Islet of Langerhans (tissue), 1 donor: Measurements from ENCODE around the gene RNF152.
A peak's percentile ranks its signal among the peaks of the same experiment; 100 is the strongest.

Experiments
- FAIRE-seq: peaks from one replicate; lab custom pipeline; 2011; peaks lifted over from hg19 to GRCh38; lab: Jason Lieb, UNC

Gene RNF152

GRCh38 chr18:61852496-61852895 lies 40.3 kb downstream of the RNF152 start:
- FAIRE-seq, result no peak

- FAIRE-seq, result no peak
Measured at GRCh38 chr18:61851940-61852451, 40.8 kb downstream of the RNF152 start.

- FAIRE-seq, result no peak
Measured at GRCh38 chr18:61851279-61851678, 41.5 kb downstream of the RNF152 start.

- no peak for FAIRE-seq
Measured at GRCh38 chr18:61850756-61851155, 42.1 kb downstream of the RNF152 start.

GRCh38 chr18:61847164-61847791 lies 45.5 kb downstream of the RNF152 start:
- no peak for FAIRE-seq

GRCh38 chr18:61845197-61845596 lies 47.6 kb downstream of the RNF152 start:
- no peak for FAIRE-seq

GRCh38 chr18:61844726-61845125 lies 48.1 kb downstream of the RNF152 start:
- FAIRE-seq, result no peak

- FAIRE-seq, result no peak
Measured at GRCh38 chr18:61842146-61842545, 50.7 kb downstream of the RNF152 start.

- no peak for FAIRE-seq
Measured at GRCh38 chr18:61841706-61842105, 51.1 kb downstream of the RNF152 start.

- FAIRE-seq, result no peak
Measured at GRCh38 chr18:61840324-61840723, 52.5 kb downstream of the RNF152 start.

- no peak for FAIRE-seq
Measured at GRCh38 chr18:61838521-61838920, 54.3 kb downstream of the RNF152 start.

- no peak for FAIRE-seq
Measured at GRCh38 chr18:61833978-61834377, 58.8 kb downstream of the RNF152 start.

GRCh38 chr18:61833387-61833786 lies 59.4 kb downstream of the RNF152 start:
- FAIRE-seq, result peak; percentile 24

GRCh38 chr18:61832858-61833257 lies 59.9 kb downstream of the RNF152 start:
- FAIRE-seq, result no peak

GRCh38 chr18:61831071-61831470 lies 61.7 kb downstream of the RNF152 start:
- FAIRE-seq, result no peak

- FAIRE-seq, result no peak
Measured at GRCh38 chr18:61829108-61829507, 63.7 kb downstream of the RNF152 start.

GRCh38 chr18:61827591-61827990 lies 65.2 kb downstream of the RNF152 start:
- FAIRE-seq, result no peak

GRCh38 chr18:61825386-61825785 lies 67.4 kb downstream of the RNF152 start:
- no peak for FAIRE-seq

- no peak for FAIRE-seq
Measured at GRCh38 chr18:61824733-61825363, 68.0 kb downstream of the RNF152 start.

GRCh38 chr18:61823595-61823994 lies 69.2 kb downstream of the RNF152 start:
- no peak for FAIRE-seq

GRCh38 chr18:61822879-61823278 lies 69.9 kb downstream of the RNF152 start:
- FAIRE-seq, result no peak

- FAIRE-seq, result no peak
Measured at GRCh38 chr18:61821748-61822147, 71.1 kb downstream of the RNF152 start.

GRCh38 chr18:61820882-61821281 lies 71.9 kb downstream of the RNF152 start:
- FAIRE-seq, result no peak

- FAIRE-seq, result no peak
Measured at GRCh38 chr18:61817086-61817485, 75.7 kb downstream of the RNF152 start.
